HL-60 (cell line): ENCODE data around the gene DYNC1I1.

Experiments used
- DNase-seq, 2 experiments: peaks; one replicate each; pipeline ENCODE4 v3.0.0-alpha.2; 2010 to 2020; ENCODE audit warnings: low read depth in 1 of 2, low spot score in 1 of 2
- H3K27ac ChIP-seq: fragments of 250-450 bp; sonication (Bioruptor Pico); replicated peaks from 2 replicates; pipeline ENCODE4 v1.5.1; 2020; ENCODE audit warnings: mild to moderate bottlenecking, moderate library complexity
- H3K27me3 ChIP-seq: fragments of 250-450 bp; sonication (Bioruptor Pico); 2 replicates; pipeline ENCODE4 v1.5.1; 2021; ENCODE audit warnings: mild to moderate bottlenecking, moderate library complexity; ENCODE audit not compliant: insufficient read depth, poor library complexity, severe bottlenecking
- H3K4me3 ChIP-seq: replicated peaks from 2 replicates; pipeline ENCODE4 v1.5.1; 2011; ENCODE audit warnings: mild to moderate bottlenecking, control low read depth, low read length; ENCODE audit not compliant: insufficient read depth
- CTCF ChIP-seq: IDR thresholded peaks from one replicate; pipeline ENCODE4 v1.5.1; 2011; ENCODE audit warnings: low read length, control low read depth, inconsistent platforms; ENCODE audit not compliant: insufficient read depth
- GABPA ChIP-seq: IDR thresholded peaks from 2 replicates; pipeline ENCODE4 v1.6.1; 2012; ENCODE audit warnings: low read depth
- POLR2AphosphoS5 ChIP-seq: IDR thresholded peaks from 2 replicates; pipeline ENCODE4 v1.6.1; 2012; ENCODE audit warnings: low read depth
- REST ChIP-seq: IDR thresholded peaks from 2 replicates; pipeline ENCODE4 v1.6.1; 2012; ENCODE audit warnings: low read depth; ENCODE audit not compliant: insufficient replicate concordance
- SPI1 ChIP-seq: IDR thresholded peaks from 2 replicates; pipeline ENCODE4 v1.6.1; 2012; ENCODE audit warnings: low read depth, mild to moderate bottlenecking, borderline replicate concordance
- long read RNA-seq: library from polyadenylated mRNA; unstranded; transcript quantifications from one replicate; pipeline ENCODE4 v2.0.0, GENCODE V29; 2020

Gene DYNC1I1
- long read RNA-seq = 0 reads

- DNase-seq = peak; percentile 24 to 42
- H3K27me3 ChIP-seq = peaks cover 16% of the 10 kb centered on the region
- peak within 1 kb of the TSS; percentile 40 for H3K4me3 ChIP-seq
- TF ChIP-seq GABPA = no peak
- TF ChIP-seq SPI1 = peak; percentile 81
- H3K27ac ChIP-seq = no peak within 1 kb of the TSS
Measured at GRCh38 chr7:95772298-95772770, at the start of gene DYNC1I1. Gene DYNC1I1, plus strand, starts transcription at chr7:95772554. Its CDS starts 32,176 bp downstream, at chr7:95804730.

- DNase-seq = peak in 1 of 2 experiments; percentile 20
- Histone ChIP-seq H3K4me3 (no peak overlapping the region), H3K27me3 (no peaks in the 10 kb centered on the region), H3K27ac (no peak overlapping the region)
- TF ChIP-seq GABPA = no peak
- no peak for TF ChIP-seq REST
- no peak for TF ChIP-seq CTCF
- no peak for TF ChIP-seq POLR2AphosphoS5
Measured at GRCh38 chr7:95723583-95724180, 48.7 kb upstream of the DYNC1I1 start.

- no peak for DNase-seq
Measured at GRCh38 chr7:95725205-95725604, 47.1 kb upstream of the DYNC1I1 start.

More at GRCh38 chr7:95725205-95725604, 47.1 kb upstream of the DYNC1I1 start:
- Histone ChIP-seq H3K4me3 (no peak overlapping the region), H3K27me3 (no peaks in the 10 kb centered on the region), H3K27ac (no peak overlapping the region)
- TF ChIP-seq SPI1 (no peak), GABPA (no peak), REST (no peak), POLR2AphosphoS5 (no peak), CTCF (no peak)
